GM12878 (cell line): ENCODE measurements around the gene IGF2R. TPM values are rescaled to one million over a fixed set of nuclear protein-coding genes. Genes with fewer than 3 reads are reported as not detected.

Source experiments
- ATAC-seq: fragments of 200-7000 bp; cut with Tn5 transposase; 3 replicates; pipeline ENCODE4 v1.9.1; 2020; ENCODE audit warnings: mild to moderate bottlenecking, moderate library complexity
- BruUV-seq: library from RNA; stranded (reverse); fragments of 400-500 nt; replicated peaks from 2 replicates; lab custom pipeline; 2021; lab: Mats Ljungman, UMichigan
- CTCF ChIA-PET: fragments of 300-600 bp; sonication (Branson Sonifier 250); formaldehyde crosslinking; extraction: SDS; loops from one replicate; lab custom pipeline; 2021; ENCODE audit warnings: inconsistent platforms; lab: Yijun Ruan, JAX
- POLR2A ChIA-PET: fragments of 350-600 bp; formaldehyde crosslinking; extraction: SDS; loops from one replicate; lab custom pipeline; 2021; ENCODE audit warnings: inconsistent platforms; lab: Charles Lee
- RAD21 ChIA-PET: fragments of 300-600 bp; sonication (Branson Sonifier 250); formaldehyde crosslinking; loops from one replicate; lab custom pipeline; 2023; ENCODE audit warnings: antibody characterized with exemption; ENCODE audit not compliant: unreplicated experiment; lab: Charles Lee
- SMC1A ChIA-PET: fragments of 300-600 bp; sonication (Branson Sonifier 250); formaldehyde crosslinking; loops from one replicate; lab custom pipeline; 2023; ENCODE audit not compliant: unreplicated experiment, uncharacterized antibody; lab: Charles Lee
- DNase-seq: peaks from one replicate; pipeline ENCODE4 v3.0.0-alpha.2; 2011; ENCODE audit warnings: low read depth, low spot score
- FAIRE-seq: peaks from 3 replicates; lab custom pipeline; 2011; peaks lifted over from hg19 to GRCh38; lab: Jason Lieb, UNC
- H2AFZ ChIP-seq: 2 replicates; pipeline ENCODE4 v1.6.0; 2011; ENCODE audit warnings: low read depth, low read length, control low read depth; ENCODE audit not compliant: control insufficient read depth
- H3K27ac ChIP-seq: 2 replicates; pipeline ENCODE4 v1.5.1; 2011; ENCODE audit warnings: control low read depth; ENCODE audit not compliant: control insufficient read depth, insufficient read depth
- H3K27me3 ChIP-seq, 2 experiments: replicated peaks in 1 of 2; 2 replicates each; pipeline versions ENCODE4 v1.6.0 to v1.6.1; 2011; ENCODE audit warnings: low read length in 1 of 2; ENCODE audit not compliant: control insufficient read depth in 2 of 2, insufficient read depth in 2 of 2
- H3K36me3 ChIP-seq, 2 experiments: 2 replicates each; pipeline ENCODE4 v1.5.1; 2011; ENCODE audit warnings: low read length in 1 of 2; ENCODE audit not compliant: control insufficient read depth in 2 of 2, insufficient read depth in 2 of 2
- H3K4me1 ChIP-seq: 2 replicates; pipeline ENCODE4 v1.6.1; 2011; ENCODE audit warnings: mild to moderate bottlenecking, low read length, moderate library complexity, mixed read lengths; ENCODE audit not compliant: control insufficient read depth, insufficient read depth
- H3K4me2 ChIP-seq: 2 replicates; pipeline ENCODE4 v1.6.0; 2011; ENCODE audit warnings: control low read depth; ENCODE audit not compliant: control insufficient read depth, insufficient read depth
- H3K4me3 ChIP-seq: fragments of 200-600 bp; sonication (generic); 2 replicates; pipeline ENCODE4 v1.5.1; 2016
- H3K79me2 ChIP-seq: 2 replicates; pipeline ENCODE4 v1.6.0; 2011; ENCODE audit warnings: low read length; ENCODE audit not compliant: control insufficient read depth, insufficient read depth
- H3K9ac ChIP-seq: 2 replicates; pipeline ENCODE4 v1.8.0; 2011; ENCODE audit warnings: low read length, control low read depth, mixed read lengths; ENCODE audit not compliant: control insufficient read depth, insufficient read depth
- H3K9me3 ChIP-seq: replicated peaks from 3 replicates; pipeline ENCODE4 v1.5.1; 2011; ENCODE audit warnings: mild to moderate bottlenecking, low read length; ENCODE audit not compliant: control insufficient read depth, insufficient read depth
- H4K20me1 ChIP-seq: 2 replicates; pipeline ENCODE4 v1.6.0; 2011; ENCODE audit not compliant: control insufficient read depth, insufficient read depth
- BACH1 ChIP-seq: fragments of 450-650 bp; IDR thresholded peaks from 2 replicates; pipeline ENCODE4 v1.6.1; 2017; ENCODE audit warnings: mild to moderate bottlenecking, borderline replicate concordance
- BMI1 ChIP-seq: fragments of 450-650 bp; IDR thresholded peaks from 2 replicates; pipeline ENCODE4 v1.6.1; 2016; ENCODE audit warnings: mild to moderate bottlenecking, moderate library complexity, borderline replicate concordance
- BRCA1 ChIP-seq: IDR thresholded peaks from 2 replicates; pipeline ENCODE4 v1.6.1; 2011; ENCODE audit warnings: low read depth, low read length, improper control_type of control experiment
- CHD4 ChIP-seq: fragments of 200-600 bp; sonication (generic); IDR thresholded peaks from 2 replicates; pipeline ENCODE4 v1.6.1; 2016; ENCODE audit warnings: mild to moderate bottlenecking
- CREB1 ChIP-seq: IDR thresholded peaks from 2 replicates; pipeline ENCODE4 v1.6.1; 2012; ENCODE audit warnings: low read depth, mild to moderate bottlenecking, inconsistent platforms
- DPF2 ChIP-seq: fragments of 450-650 bp; IDR thresholded peaks from 2 replicates; pipeline ENCODE4 v1.6.1; 2017; ENCODE audit warnings: mild to moderate bottlenecking
- E2F4 ChIP-seq: IDR thresholded peaks from 2 replicates; pipeline ENCODE4 v1.6.1; 2012; ENCODE audit warnings: low read depth, low read length, improper control_type of control experiment
- EZH2 ChIP-seq: IDR thresholded peaks from 2 replicates; pipeline ENCODE4 v1.6.1; 2012; ENCODE audit warnings: low read depth, mild to moderate bottlenecking, control low read depth, inconsistent platforms, low read length, borderline replicate concordance; ENCODE audit not compliant: control insufficient read depth
- HSF1 ChIP-seq: fragments of 150-350 bp; IDR thresholded peaks from 2 replicates; pipeline ENCODE4 v1.6.1; 2014; ENCODE audit warnings: mild to moderate bottlenecking, low read depth, low read length
- PML ChIP-seq: IDR thresholded peaks from 2 replicates; pipeline ENCODE4 v1.6.1; 2012; ENCODE audit warnings: low read length, inconsistent platforms
- USF1 ChIP-seq: IDR thresholded peaks from 2 replicates; pipeline ENCODE4 v1.6.1; 2011; ENCODE audit warnings: borderline replicate concordance, low read depth, mild to moderate bottlenecking, moderate library complexity, mixed read lengths, low read length; ENCODE audit not compliant: insufficient read depth; ENCODE audit errors: extremely low read length
- ZBTB40 ChIP-seq: fragments of 450-650 bp; IDR thresholded peaks from 2 replicates; pipeline ENCODE4 v1.6.1; 2016; ENCODE audit warnings: mild to moderate bottlenecking, moderate library complexity, borderline replicate concordance
- ZNF207 ChIP-seq: fragments of 450-650 bp; IDR thresholded peaks from 2 replicates; pipeline ENCODE4 v1.6.1; 2014; ENCODE audit warnings: antibody characterized with exemption, mild to moderate bottlenecking, borderline replicate concordance
- ZNF274 ChIP-seq: IDR thresholded peaks from one replicate; pipeline ENCODE4 v1.8.0; 2011; ENCODE audit not compliant: insufficient read length, insufficient read depth
- WGBS: methylation state at CpG from one replicate; pipeline ENCODE4 v1.1.6; 2016; ENCODE audit warnings: low lambda C conversion rate; ENCODE audit not compliant: insufficient replicate concordance, insufficient coverage; ENCODE audit errors: missing lambda C conversion rate; 5-methylcytosine and 5-hydroxymethylcytosine counted together
- in situ Hi-C: fragments of 300-500 bp; cut with MboI; formaldehyde crosslinking; loops from 9 replicates; pipeline ENCODE4 v1.14.3; 2018; ENCODE audit warnings: mixed read lengths
- intact Hi-C: fragments of 100-400 bp; cut with micrococcal nuclease; formaldehyde crosslinking; loops from one replicate; pipeline ENCODE4 v1.14.2; 2022; ENCODE audit not compliant: unreplicated experiment
- polyA plus RNA-seq, 11 experiments: library from polyadenylated mRNA; depleted of rRNA in 4 of 11; unstranded in 6 of 11; stranded (reverse) in 5 of 11; fragments of >200 nt; fragmentation: Nextera tagmentation in 4 of 11; fragmentation: Illumina TruSeq in 1 of 11; extraction: Ambion mirVana in 4 of 11; extraction: Trizol in 1 of 11; gene quantifications; 1 replicate in 1 of 11; 2 replicates in 10 of 11; pipeline versions ENCODE4 v1.2.1 to v1.2.3, GENCODE V29; 2011 to 2016; ENCODE audit warnings: inconsistent platforms in 2 of 11, missing spikeins in 2 of 11, low read depth in 1 of 11
- total RNA-seq, 4 experiments: library from RNA; depleted of rRNA in 3 of 4; stranded (reverse); fragments of >200 nt in 3 of 4; fragmentation: Illumina TruSeq in 1 of 4; extraction: Trizol in 1 of 4; gene quantifications; 2 replicates each; pipeline versions ENCODE4 v1.2.1 to v1.2.3, GENCODE V29; 2013 to 2021

IGF2R gene
- total and polyA plus RNA-seq, 10 of the 15 experiments (the other 5 are each of a cell fraction or from before 2014, with no cell fraction given): 1.00 to 40.1 (median 16.8) TPM

- H3K4me3 ChIP-seq: no peak overlapping the region
- POLR2A ChIA-PET: no interaction called here
- in situ Hi-C loops: no loop called here
- RAD21 ChIA-PET: interaction anchor here (1.1 kb wide), 1 partner anchor 48 kb away, joined by 3 read pairs; no protein-coding TSS in a partner anchor
- H3K4me1 ChIP-seq: no peaks in the 10 kb centered on the region
- SMC1A ChIA-PET: interaction anchor here (1.0 to 1.1 kb wide), 2 partner anchors 45 to 50 kb away, joined by 3 read pairs; no protein-coding TSS in a partner anchor
- 97% methylated on average over 8 of the region's 8 CpGs for WGBS
- BruUV-seq: no TSS peak
- H2AFZ ChIP-seq: no peak overlapping the region
- CTCF ChIA-PET: interaction anchor here (0.6 to 1.0 kb wide), 2 partner anchors 40 to 50 kb away, joined by 3 read pairs; no protein-coding TSS in a partner anchor
- H3K36me3 ChIP-seq: peaks cover 25 to 29% of the 10 kb centered on the region in 2 experiments
- FAIRE-seq: no peak
- H3K9me3 ChIP-seq: no peaks in the 10 kb centered on the region
- no peaks in the 10 kb centered on the region for H3K27me3 ChIP-seq
- DNase-seq: no peak
- H3K4me2 ChIP-seq: no peak overlapping the region
- H3K9ac ChIP-seq: no peak overlapping the region
- H4K20me1 ChIP-seq: no peaks in the 10 kb centered on the region
- no peak overlapping the region for H3K27ac ChIP-seq
- intact Hi-C loops: no loop called here
- ATAC-seq: peak; percentile 82
- H3K79me2 ChIP-seq: no peaks in the 10 kb centered on the region
- TF ChIP-seq HSF1 (no peak), E2F4 (no peak), PML (no peak), BMI1 (no peak), BACH1 (no peak), CHD4 (no peak), BRCA1 (no peak), ZBTB40 (no peak), USF1 (no peak), CREB1 (no peak), DPF2 (no peak), ZNF207 (no peak), ZNF274 (no peak), EZH2 (no peak)
Observed at GRCh38 chr6:160028487-160029275, 59.8 kb downstream of the IGF2R start.
